Glutamatergic neuron (in vitro differentiated cells): ENCODE measurements around the gene ZNF32. TPM values are rescaled to one million over a fixed set of nuclear protein-coding genes. Genes with fewer than 3 reads are reported as not detected.
A peak's percentile ranks its signal among the peaks of the same experiment; 100 is the strongest.
"Not testable (repeated sequence)": the region's sequence is repeated elsewhere in the genome, so short reads cannot be mapped to it uniquely, and the experiment has no call there.

Source experiments
- DNase-seq: peaks from one replicate; pipeline ENCODE4 v3.0.0; 2022
- H3K27ac Mint-ChIP-seq: one replicate; pipeline ENCODE4 v1.8.0; 2020; ENCODE audit warnings: mild to moderate bottlenecking, mixed read lengths, inconsistent platforms; ENCODE audit not compliant: unreplicated experiment
- H3K27me3 Mint-ChIP-seq: one replicate; pipeline ENCODE4 v1.8.0; 2020; ENCODE audit warnings: mild to moderate bottlenecking, moderate library complexity, mixed read lengths, inconsistent platforms; ENCODE audit not compliant: unreplicated experiment
- H3K36me3 Mint-ChIP-seq: one replicate; pipeline ENCODE4 v1.8.0; 2020; ENCODE audit warnings: mild to moderate bottlenecking, mixed read lengths, inconsistent platforms; ENCODE audit not compliant: unreplicated experiment
- H3K4me1 Mint-ChIP-seq: one replicate; pipeline ENCODE4 v1.8.0; 2020; ENCODE audit warnings: mild to moderate bottlenecking, low read depth, mixed read lengths, inconsistent platforms; ENCODE audit not compliant: unreplicated experiment
- H3K4me3 Mint-ChIP-seq: one replicate; pipeline ENCODE4 v1.8.0; 2020; ENCODE audit warnings: mild to moderate bottlenecking, mixed read lengths, inconsistent platforms; ENCODE audit not compliant: unreplicated experiment
- H3K9me3 Mint-ChIP-seq: one replicate; pipeline ENCODE4 v1.8.0; 2020; ENCODE audit warnings: mild to moderate bottlenecking, moderate library complexity, mixed read lengths, inconsistent platforms; ENCODE audit not compliant: unreplicated experiment
- CTCF ChIP-seq: fragments of 200-600 bp; sonication (generic); IDR thresholded peaks from one replicate; pipeline ENCODE4 v1.5.0; 2021; ENCODE audit not compliant: partially characterized antibody, unreplicated experiment
- total RNA-seq: library from RNA; stranded (reverse); fragmentation: NEBNext Ultra II Directional; extraction: Animal tissue kit (Norgen Biotek cat#: 25700); gene quantifications from one replicate; pipeline ENCODE4 v1.2.1, GENCODE V29; 2021; ENCODE audit not compliant: unreplicated experiment

ZNF32 gene
- total RNA-seq, 1 donor from 2014 or later: 32.1 TPM

DNA sequence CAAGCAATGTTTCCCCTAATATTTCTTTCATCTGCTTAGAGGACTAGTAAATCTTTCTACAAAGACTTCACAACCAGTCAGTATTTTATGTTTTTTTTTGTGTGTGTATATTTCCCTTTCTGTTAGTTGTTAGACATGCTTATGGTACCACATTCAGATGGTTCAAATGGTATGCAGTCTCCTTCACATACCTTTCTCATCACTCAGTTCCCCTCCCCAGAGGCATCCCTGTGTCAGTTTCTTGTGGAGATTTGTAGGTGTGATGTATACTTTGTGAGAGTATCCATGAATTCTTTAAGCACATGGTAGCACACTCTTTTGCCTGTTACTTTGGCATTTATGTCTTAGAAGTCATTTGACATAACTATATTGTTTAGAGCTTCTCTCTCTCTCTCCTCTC, 38.0 kb downstream of the ZNF32 start:
- Mint-ChIP-seq H3K27ac (no peak overlapping the region), H3K4me3 (no peak overlapping the region), H3K9me3 (peaks cover 13% of the 10 kb centered on the region), H3K27me3 (peaks cover 4% of the 10 kb centered on the region), H3K4me1 (peaks cover 7% of the 10 kb centered on the region), H3K36me3 (peaks cover 6% of the 10 kb centered on the region)
- no peak for DNase-seq
- TF ChIP-seq CTCF: no peak

DNA sequence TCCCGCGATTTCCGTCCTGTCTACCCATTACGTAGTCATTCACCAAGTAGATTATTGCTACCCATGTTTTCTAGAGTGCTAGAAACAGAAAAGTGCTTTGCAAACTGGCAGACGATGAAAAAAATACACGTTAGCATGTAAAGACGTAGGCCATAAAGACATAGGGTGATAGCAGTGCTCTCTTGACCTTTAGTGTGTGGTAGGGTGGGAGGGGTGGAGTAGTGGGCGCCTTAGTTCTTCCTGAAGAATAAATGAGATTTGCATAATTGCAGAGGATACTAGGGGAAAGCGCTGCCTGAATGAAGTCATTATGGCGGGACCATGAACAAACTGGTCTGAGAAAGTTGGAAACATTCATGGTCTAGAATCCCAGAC, 41.5 kb downstream of the ZNF32 start:
- no peak overlapping the region for H3K27ac Mint-ChIP-seq
- no peak for TF ChIP-seq CTCF
- H3K4me3 Mint-ChIP-seq: peak overlapping the region; percentile 89
- peaks cover 7% of the 10 kb centered on the region for H3K4me1 Mint-ChIP-seq
- peaks cover 4% of the 10 kb centered on the region for H3K36me3 Mint-ChIP-seq
- H3K27me3 Mint-ChIP-seq: peaks cover 6% of the 10 kb centered on the region
- peaks cover 13% of the 10 kb centered on the region for H3K9me3 Mint-ChIP-seq
- no peak for DNase-seq

DNA sequence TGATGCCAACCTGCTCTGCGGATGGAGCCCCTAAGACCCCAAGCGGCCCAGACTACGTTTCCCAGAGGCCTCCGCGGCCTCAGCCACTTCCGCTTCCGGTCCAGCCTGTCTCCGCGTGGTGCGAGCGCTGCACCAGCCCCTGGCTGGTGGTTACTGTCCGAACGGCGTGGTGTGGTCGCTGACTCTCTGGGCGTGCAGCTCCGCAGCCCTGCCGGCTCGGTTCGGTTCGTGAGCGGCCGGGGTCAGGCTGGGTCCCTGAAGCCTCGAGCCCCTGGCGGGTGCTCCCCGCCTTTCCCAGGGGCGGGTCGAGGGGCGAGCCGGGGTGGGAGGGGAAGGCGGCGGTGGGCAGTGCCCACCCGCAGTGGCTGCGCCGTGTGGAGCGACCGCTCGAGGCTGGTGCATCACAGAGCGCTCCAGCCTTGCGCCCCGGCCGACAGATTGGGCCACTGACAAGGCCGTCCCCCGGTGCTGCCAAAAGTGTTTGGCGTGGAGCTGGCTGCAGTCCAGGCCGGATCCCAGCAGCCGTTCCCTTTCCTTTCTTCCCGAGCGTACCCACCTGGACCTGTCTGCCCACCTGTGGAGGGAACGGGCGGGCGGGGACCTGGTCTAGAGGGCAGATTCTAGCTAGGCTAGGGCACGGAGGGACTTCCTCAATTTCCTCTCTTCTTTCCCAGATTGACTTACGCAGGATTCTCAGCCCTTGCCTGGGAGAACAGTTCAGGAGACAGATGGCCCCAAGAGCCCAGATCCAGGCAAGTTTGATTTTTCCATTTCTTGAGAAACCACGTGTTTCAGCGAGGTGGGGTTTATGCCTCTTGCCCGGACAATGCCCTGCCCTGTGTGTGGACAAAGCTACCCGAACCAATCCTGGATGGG, 42.1 kb downstream of the ZNF32 start, which contains the start of gene ZNF485:
Gene ZNF485 (plus strand): TSS at position 116 of the 876 bp plus-strand sequence. CDS start 613 bp downstream, at position 729.
- peak within 1 kb of the TSS; percentile 73 for H3K27ac Mint-ChIP-seq
- H3K4me3 Mint-ChIP-seq: peak within 1 kb of the TSS; percentile 89
- DNase-seq: peak; percentile 87
- peaks cover 7% of the 10 kb centered on the region for H3K4me1 Mint-ChIP-seq
- H3K36me3 Mint-ChIP-seq: peaks cover 4% of the 10 kb centered on the region
- TF ChIP-seq CTCF: no peak
- H3K9me3 Mint-ChIP-seq: peaks cover 13% of the 10 kb centered on the region
- H3K27me3 Mint-ChIP-seq: peaks cover 6% of the 10 kb centered on the region

DNA sequence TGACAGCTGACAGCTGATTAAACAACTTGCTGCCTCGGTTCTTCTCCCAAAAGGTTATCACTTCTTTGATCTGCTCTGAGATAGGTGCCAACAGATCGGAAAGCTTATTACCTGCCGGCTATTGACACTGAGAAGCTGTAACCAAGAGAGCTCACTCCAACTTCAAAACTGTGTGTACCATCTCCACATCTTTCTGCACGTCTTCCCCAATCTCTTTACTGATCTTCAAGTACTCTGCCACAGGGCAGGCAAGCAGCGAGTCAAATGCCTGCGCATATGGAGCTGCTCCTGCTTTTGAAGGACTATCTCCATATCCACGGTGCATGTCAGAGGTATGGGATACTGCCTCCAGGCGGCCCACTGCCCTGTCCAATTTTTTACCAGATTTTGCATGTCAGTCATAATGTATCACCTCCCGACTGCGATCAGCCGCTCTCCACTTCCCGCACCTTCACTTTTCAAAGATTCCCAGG, 42.8 kb downstream of the ZNF32 start:
- Mint-ChIP-seq H3K27me3 (peaks cover 6% of the 10 kb centered on the region), H3K36me3 (peaks cover 4% of the 10 kb centered on the region), H3K9me3 (peaks cover 15% of the 10 kb centered on the region), H3K4me3 (peak overlapping the region; percentile 89), H3K27ac (peak overlapping the region; percentile 73), H3K4me1 (peaks cover 7% of the 10 kb centered on the region)
- no peak for TF ChIP-seq CTCF
- DNase-seq: no peak

DNA sequence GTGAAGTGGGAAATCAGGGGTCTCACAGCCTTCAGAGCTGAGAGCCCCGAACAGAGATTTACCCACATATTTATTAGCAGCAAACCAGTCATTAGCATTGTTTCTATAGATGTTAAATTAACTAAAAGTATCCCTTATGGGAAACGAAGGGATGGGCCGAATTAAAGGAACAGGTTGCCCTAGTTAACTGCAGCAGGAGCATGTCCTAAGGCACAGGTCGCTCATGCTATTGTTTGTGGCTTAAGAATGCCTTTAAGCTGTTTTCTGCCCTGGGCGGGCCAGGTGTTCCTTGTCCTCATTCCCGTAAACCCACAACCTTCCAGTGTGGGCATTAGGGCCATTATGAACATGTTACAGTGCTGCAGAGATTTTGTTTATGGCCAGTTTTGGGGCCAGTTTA, 47.1 kb downstream of the ZNF32 start:
- H3K27me3 Mint-ChIP-seq, H3K9me3 Mint-ChIP-seq, H3K4me3 Mint-ChIP-seq, H3K27ac Mint-ChIP-seq, H3K4me1 Mint-ChIP-seq, DNase-seq, H3K36me3 Mint-ChIP-seq: not testable (repeated sequence)
